GM12874 (cell line): ENCODE data around the gene KCNG2.

Experiments
- CTCF ChIP-seq: IDR thresholded peaks from 2 replicates; pipeline ENCODE4 v1.5.1; 2011; ENCODE audit warnings: low read depth, mild to moderate bottlenecking, control low read depth, low read length, moderate library complexity; ENCODE audit not compliant: insufficient read depth

KCNG2 gene

DNA sequence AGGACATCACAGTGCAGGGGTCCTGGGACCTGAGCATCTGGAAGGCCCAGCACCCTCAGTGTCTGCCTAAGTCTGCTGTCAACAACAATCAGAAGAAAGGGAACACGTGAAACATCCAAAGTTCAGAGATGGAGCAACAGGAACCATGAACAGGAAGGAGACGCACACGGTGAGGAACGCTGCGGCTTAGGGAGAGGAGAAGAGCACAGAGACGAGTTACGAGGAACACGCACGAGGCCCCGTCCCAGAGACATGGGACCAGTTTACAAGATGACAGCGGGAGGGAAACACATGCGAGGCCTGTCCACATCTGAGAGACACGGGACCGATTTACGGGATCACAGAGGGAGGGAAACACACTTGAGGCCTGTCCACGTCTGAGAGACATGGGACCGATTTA, 2.9 kb upstream of the KCNG2 start:
- no peak for TF ChIP-seq CTCF

GRCh38 chr18:79795446-79795845, 2.3 kb upstream of the KCNG2 start:
- no peak for TF ChIP-seq CTCF

- TF ChIP-seq CTCF = no peak
These were observed 1.7 kb upstream of the KCNG2 start for GRCh38 chr18:79796016-79796415.

GRCh38 chr18:79796531-79797405, 970 bp upstream of the KCNG2 start:
- TF ChIP-seq CTCF = no peak

- no peak for TF ChIP-seq CTCF
These were observed 734 bp downstream of the KCNG2 start for GRCh38 chr18:79798346-79798998.

DNA sequence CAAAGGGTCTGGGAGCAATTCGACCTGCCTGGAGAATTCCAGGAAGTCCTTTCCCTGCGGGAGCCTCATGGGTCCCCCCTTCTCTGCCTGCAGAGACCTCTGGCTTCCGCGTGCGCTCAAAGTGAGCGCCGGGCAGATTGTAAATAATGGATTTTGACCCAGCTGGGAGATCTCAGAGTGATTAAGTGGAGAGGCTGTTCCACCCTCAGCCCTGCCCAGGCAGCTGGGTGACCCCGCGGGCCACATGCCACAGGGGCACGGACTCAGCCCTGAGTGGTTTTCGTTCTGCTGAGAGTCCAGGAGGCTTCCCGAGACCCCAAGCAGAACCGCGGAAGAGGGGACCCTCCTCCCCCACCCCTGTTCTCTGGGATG, 1.2 kb downstream of the KCNG2 start:
- TF ChIP-seq CTCF = no peak

DNA sequence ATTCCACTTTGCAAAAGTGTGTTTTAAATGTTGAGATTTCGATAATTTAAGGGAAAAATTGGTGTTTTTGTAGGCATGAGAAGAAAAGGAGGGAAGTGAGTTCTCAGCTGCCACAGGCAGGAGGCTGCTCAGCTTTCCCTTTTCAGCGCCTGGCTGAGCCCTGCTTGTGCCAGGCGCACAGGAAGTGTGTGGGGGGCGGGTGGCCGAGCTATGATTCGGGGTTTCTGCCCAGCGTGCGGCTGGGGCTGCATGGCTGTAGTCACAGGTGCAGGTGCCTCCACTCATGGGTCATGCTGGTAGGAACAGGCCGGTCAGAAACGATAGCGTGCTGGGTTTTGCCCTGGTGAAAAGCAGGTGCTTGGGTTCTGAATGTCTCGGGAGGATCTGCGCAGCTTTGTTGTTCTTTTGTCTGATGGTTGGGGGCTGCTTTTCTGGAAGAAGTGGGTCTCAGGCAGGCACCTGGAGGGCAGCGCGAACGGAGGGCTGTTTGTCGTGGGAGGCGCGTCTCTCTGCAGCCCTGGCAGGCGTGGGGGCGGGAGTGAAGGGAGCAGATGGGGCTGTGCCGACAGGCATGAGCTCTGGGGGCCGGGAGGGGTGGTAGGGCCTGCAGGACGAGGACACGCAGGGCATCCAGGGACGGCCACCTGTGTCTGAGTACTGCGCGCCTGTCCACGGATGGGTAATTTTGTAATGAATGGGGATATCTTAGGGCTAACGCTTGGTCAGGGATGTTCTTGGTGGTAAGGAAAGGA, 2.1 kb downstream of the KCNG2 start:
- no peak for TF ChIP-seq CTCF
